Astrocyte (in vitro differentiated cells and primary cell): ENCODE data around the gene RBM25. TPM values are rescaled to one million over a fixed set of nuclear protein-coding genes. Genes with fewer than 3 reads are reported as not detected.

ENCODE experiments used
- DNase-seq: peaks from one replicate; pipeline ENCODE4 v3.0.0-alpha.2; 2010; ENCODE audit warnings: low read depth
- FAIRE-seq: peaks from 2 replicates; lab custom pipeline; 2011; peaks lifted over from hg19 to GRCh38; lab: Jason Lieb, UNC
- H2AFZ ChIP-seq: 2 replicates; pipeline ENCODE4 v1.6.0; 2012; ENCODE audit warnings: low read depth, low read length, inconsistent platforms
- H3K27ac ChIP-seq: 2 replicates; pipeline ENCODE4 v1.5.1; 2011; ENCODE audit warnings: low read depth, low read length, inconsistent platforms
- H3K27me3 ChIP-seq: 2 replicates; pipeline ENCODE4 v1.6.0; 2011; ENCODE audit warnings: low read length, inconsistent platforms; ENCODE audit not compliant: insufficient read depth
- H3K36me3 ChIP-seq: 2 replicates; pipeline ENCODE4 v1.5.1; 2011; ENCODE audit warnings: low read length, inconsistent platforms; ENCODE audit not compliant: insufficient read depth
- H3K4me1 ChIP-seq: 2 replicates; pipeline ENCODE4 v1.5.1; 2011; ENCODE audit warnings: low read length, inconsistent platforms; ENCODE audit not compliant: insufficient read depth
- H3K4me2 ChIP-seq: 2 replicates; pipeline ENCODE4 v1.6.0; 2012; ENCODE audit warnings: low read length, inconsistent platforms
- H3K4me3 ChIP-seq: 2 replicates; pipeline ENCODE4 v1.5.1; 2011; ENCODE audit warnings: low read depth, mild to moderate bottlenecking, low read length, inconsistent platforms; ENCODE audit not compliant: insufficient read depth
- H3K79me2 ChIP-seq: 2 replicates; pipeline ENCODE4 v1.6.0; 2012; ENCODE audit warnings: mild to moderate bottlenecking, low read length, inconsistent platforms; ENCODE audit not compliant: insufficient read depth
- H3K9ac ChIP-seq: 2 replicates; pipeline ENCODE4 v1.6.0; 2012; ENCODE audit warnings: mild to moderate bottlenecking, low read length, inconsistent platforms
- H3K9me3 ChIP-seq: 2 replicates; pipeline ENCODE4 v1.5.1; 2012; ENCODE audit warnings: low read depth, mild to moderate bottlenecking, low read length, inconsistent platforms; ENCODE audit not compliant: insufficient read depth
- H4K20me1 ChIP-seq: 2 replicates; pipeline ENCODE4 v1.6.0; 2012; ENCODE audit warnings: low read length, inconsistent platforms; ENCODE audit not compliant: insufficient read depth
- H3K27ac Mint-ChIP-seq: one replicate; pipeline ENCODE4 v1.8.0; 2021; ENCODE audit warnings: mild to moderate bottlenecking, mixed read lengths; ENCODE audit not compliant: unreplicated experiment
- H3K27me3 Mint-ChIP-seq: one replicate; pipeline ENCODE4 v1.8.0; 2021; ENCODE audit warnings: low read depth, mixed read lengths; ENCODE audit not compliant: unreplicated experiment
- H3K36me3 Mint-ChIP-seq: one replicate; pipeline ENCODE4 v1.8.0; 2021; ENCODE audit warnings: low read depth, mixed read lengths; ENCODE audit not compliant: unreplicated experiment
- H3K4me1 Mint-ChIP-seq: one replicate; pipeline ENCODE4 v1.8.0; 2021; ENCODE audit warnings: low read depth, mixed read lengths; ENCODE audit not compliant: unreplicated experiment
- H3K4me3 Mint-ChIP-seq: one replicate; pipeline ENCODE4 v1.8.0; 2021; ENCODE audit warnings: mild to moderate bottlenecking, moderate library complexity, mixed read lengths; ENCODE audit not compliant: unreplicated experiment
- H3K9me3 Mint-ChIP-seq: one replicate; pipeline ENCODE4 v1.8.0; 2021; ENCODE audit warnings: mild to moderate bottlenecking, mixed read lengths; ENCODE audit not compliant: unreplicated experiment
- EZH2 ChIP-seq: IDR thresholded peaks from 2 replicates; pipeline ENCODE4 v1.6.1; 2012; ENCODE audit warnings: mild to moderate bottlenecking, low read length, inconsistent platforms; ENCODE audit not compliant: insufficient read depth
- total RNA-seq: library from RNA; stranded (reverse); gene quantifications from 2 replicates; pipeline ENCODE4 v1.2.1, GENCODE V29; 2021
- TF ChIP-seq, protein P1 (sequence below): IDR thresholded peaks from 2 replicates; pipeline ENCODE4 v1.5.1; 2011; ENCODE audit warnings: low read depth, mild to moderate bottlenecking, inconsistent platforms, low read length, moderate library complexity; ENCODE audit not compliant: insufficient read depth

The RBM25 gene
- total RNA-seq, 1 donor from 2014 or later = 101 TPM

DNA sequence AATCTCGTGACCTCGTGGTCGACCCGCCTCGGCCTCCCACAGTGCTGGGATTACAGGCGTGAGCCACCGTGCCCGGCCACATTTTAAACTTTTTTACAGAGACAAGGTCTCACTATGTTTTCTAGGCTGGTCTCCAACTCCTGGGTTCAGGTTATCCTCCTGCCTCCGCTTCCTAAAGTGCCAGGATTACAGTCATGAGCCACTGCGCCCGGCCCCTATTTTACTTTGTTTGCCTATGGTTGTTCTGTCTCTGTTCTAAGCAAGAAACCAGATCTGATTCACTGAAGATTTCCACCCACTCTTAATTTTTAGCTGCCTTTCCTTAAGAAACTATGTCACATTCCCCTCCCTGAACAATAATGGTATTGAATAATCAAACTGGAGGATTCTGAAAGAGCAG lies 39.1 kb downstream of the RBM25 start:
- Histone ChIP-seq H3K79me2 (peaks cover 67% of the 10 kb centered on the region), H3K4me3 (no peak overlapping the region), H2AFZ (no peak overlapping the region), H3K4me2 (no peak overlapping the region), H3K4me1 (no peaks in the 10 kb centered on the region), H3K27ac (no peak overlapping the region), H3K9ac (no peak overlapping the region), H3K9me3 (no peaks in the 10 kb centered on the region), H3K27me3 (no peaks in the 10 kb centered on the region), H3K36me3 (peaks cover 55% of the 10 kb centered on the region), H4K20me1 (peaks cover 46% of the 10 kb centered on the region)
- TF ChIP-seq EZH2 = no peak
- TF ChIP-seq, protein P1, sequence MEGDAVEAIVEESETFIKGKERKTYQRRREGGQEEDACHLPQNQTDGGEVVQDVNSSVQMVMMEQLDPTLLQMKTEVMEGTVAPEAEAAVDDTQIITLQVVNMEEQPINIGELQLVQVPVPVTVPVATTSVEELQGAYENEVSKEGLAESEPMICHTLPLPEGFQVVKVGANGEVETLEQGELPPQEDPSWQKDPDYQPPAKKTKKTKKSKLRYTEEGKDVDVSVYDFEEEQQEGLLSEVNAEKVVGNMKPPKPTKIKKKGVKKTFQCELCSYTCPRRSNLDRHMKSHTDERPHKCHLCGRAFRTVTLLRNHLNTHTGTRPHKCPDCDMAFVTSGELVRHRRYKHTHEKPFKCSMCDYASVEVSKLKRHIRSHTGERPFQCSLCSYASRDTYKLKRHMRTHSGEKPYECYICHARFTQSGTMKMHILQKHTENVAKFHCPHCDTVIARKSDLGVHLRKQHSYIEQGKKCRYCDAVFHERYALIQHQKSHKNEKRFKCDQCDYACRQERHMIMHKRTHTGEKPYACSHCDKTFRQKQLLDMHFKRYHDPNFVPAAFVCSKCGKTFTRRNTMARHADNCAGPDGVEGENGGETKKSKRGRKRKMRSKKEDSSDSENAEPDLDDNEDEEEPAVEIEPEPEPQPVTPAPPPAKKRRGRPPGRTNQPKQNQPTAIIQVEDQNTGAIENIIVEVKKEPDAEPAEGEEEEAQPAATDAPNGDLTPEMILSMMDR = no peak
- Mint-ChIP-seq H3K4me1 (no peaks in the 10 kb centered on the region), H3K4me3 (no peak overlapping the region), H3K36me3 (peaks cover 25% of the 10 kb centered on the region), H3K9me3 (no peaks in the 10 kb centered on the region), H3K27ac (peak overlapping the region; percentile 79), H3K27me3 (no peaks in the 10 kb centered on the region)
- FAIRE-seq (no peak), DNase-seq (no peak)

DNA sequence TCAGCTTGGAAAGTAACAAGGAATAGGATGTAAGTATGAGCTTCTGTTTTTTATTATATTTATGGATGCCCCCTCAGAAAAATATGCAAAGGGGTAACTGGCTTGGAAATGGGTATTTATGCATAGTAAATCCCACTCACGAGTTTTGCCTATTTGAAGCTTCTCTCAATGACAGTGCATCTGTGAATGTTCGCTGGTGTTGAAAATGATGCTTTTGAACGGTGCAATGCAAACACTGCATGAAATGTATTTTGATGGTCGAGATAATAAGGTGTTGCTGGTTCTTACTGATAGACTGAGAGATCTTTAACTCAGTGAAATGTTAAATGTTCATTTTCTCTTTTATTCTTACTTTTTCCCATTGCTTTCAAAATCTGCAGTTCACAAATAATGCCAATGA lies 42.0 kb downstream of the RBM25 start:
- Mint-ChIP-seq H3K4me1 (peaks cover 3% of the 10 kb centered on the region), H3K4me3 (no peak overlapping the region), H3K27ac (no peak overlapping the region), H3K9me3 (no peaks in the 10 kb centered on the region), H3K27me3 (no peaks in the 10 kb centered on the region), H3K36me3 (peaks cover 27% of the 10 kb centered on the region)
- Histone ChIP-seq H3K4me3 (no peak overlapping the region), H3K79me2 (peaks cover 48% of the 10 kb centered on the region), H3K27ac (no peak overlapping the region), H2AFZ (no peak overlapping the region), H3K36me3 (peaks cover 69% of the 10 kb centered on the region), H3K27me3 (no peaks in the 10 kb centered on the region), H3K9me3 (no peaks in the 10 kb centered on the region), H4K20me1 (peaks cover 26% of the 10 kb centered on the region), H3K9ac (no peak overlapping the region), H3K4me2 (no peak overlapping the region), H3K4me1 (peaks cover 3% of the 10 kb centered on the region)
- DNase-seq = no peak
- no peak for FAIRE-seq
- TF ChIP-seq, protein P1 = no peak
- TF ChIP-seq EZH2 = no peak

DNA sequence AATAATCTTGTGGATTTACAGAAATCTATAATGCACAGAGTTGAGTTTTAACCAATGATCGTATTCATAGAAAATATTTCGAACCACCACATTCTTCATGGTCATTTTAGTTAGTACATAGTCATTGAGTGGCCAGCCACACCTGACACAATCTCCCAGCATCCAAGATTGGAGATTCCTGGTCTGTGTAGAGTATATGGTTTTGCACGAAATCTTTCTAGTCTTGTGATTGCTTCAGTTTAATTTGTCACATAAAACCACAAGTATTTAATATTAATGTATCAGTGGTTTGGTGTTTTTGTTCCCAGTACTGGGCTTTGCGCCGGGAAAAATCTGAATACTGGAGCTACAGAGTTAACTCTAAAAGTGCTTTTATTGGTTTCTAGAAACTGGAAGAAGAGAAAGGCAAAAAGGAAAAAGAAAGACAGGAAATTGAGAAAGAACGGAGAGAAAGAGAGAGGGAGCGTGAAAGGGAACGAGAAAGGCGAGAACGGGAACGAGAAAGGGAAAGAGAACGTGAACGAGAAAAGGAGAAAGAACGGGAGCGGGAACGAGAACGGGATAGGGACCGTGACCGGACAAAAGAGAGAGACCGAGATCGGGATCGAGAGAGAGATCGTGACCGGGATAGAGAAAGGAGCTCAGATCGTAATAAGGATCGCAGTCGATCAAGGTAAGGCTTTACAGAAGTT lies 44.6 kb downstream of the RBM25 start:
- peaks cover 78% of the 10 kb centered on the region for H3K36me3 ChIP-seq
- H3K36me3 Mint-ChIP-seq = peaks cover 22% of the 10 kb centered on the region
- peak overlapping the region; percentile 9 for H3K27ac Mint-ChIP-seq
- peaks cover 3% of the 10 kb centered on the region for H3K4me1 Mint-ChIP-seq
- no peak for TF ChIP-seq EZH2
- TF ChIP-seq, protein P1 = no peak
- peak; percentile 64 for DNase-seq
- no peak overlapping the region for H3K4me3 ChIP-seq
- H3K27me3 ChIP-seq = no peaks in the 10 kb centered on the region
- no peaks in the 10 kb centered on the region for H3K9me3 Mint-ChIP-seq
- peaks cover 11% of the 10 kb centered on the region for H4K20me1 ChIP-seq
- FAIRE-seq = no peak
- H3K4me1 ChIP-seq = peaks cover 3% of the 10 kb centered on the region
- no peak overlapping the region for H3K4me2 ChIP-seq
- no peaks in the 10 kb centered on the region for H3K9me3 ChIP-seq
- no peak overlapping the region for H3K4me3 Mint-ChIP-seq
- peaks cover 27% of the 10 kb centered on the region for H3K79me2 ChIP-seq
- no peak overlapping the region for H3K9ac ChIP-seq
- no peaks in the 10 kb centered on the region for H3K27me3 Mint-ChIP-seq
- no peak overlapping the region for H3K27ac ChIP-seq
- H2AFZ ChIP-seq = no peak overlapping the region
